Duodenal mucosa (tissue), 2 donors: Measurements from ENCODE around the gene CNOT8.

Experiments
- H3K27ac ChIP-seq: one replicate; pipeline ENCODE4 v1.7.0; 2013; ENCODE audit warnings: low read depth, low read length
- H3K27me3 ChIP-seq, 2 donors: one replicate each; pipeline ENCODE4 v1.7.0; 2013; ENCODE audit warnings: low read length in 2 of 2, control low read depth in 1 of 2; ENCODE audit not compliant: insufficient read depth in 2 of 2, control insufficient read depth in 1 of 2
- H3K36me3 ChIP-seq, 2 donors: one replicate each; pipeline ENCODE4 v1.7.0; 2013; ENCODE audit warnings: low read length in 2 of 2, control low read depth in 1 of 2; ENCODE audit not compliant: insufficient read depth in 2 of 2, control insufficient read depth in 1 of 2
- H3K4me1 ChIP-seq, 2 donors: one replicate each; pipeline ENCODE4 v1.7.0; 2013; ENCODE audit warnings: low read length in 2 of 2, control low read depth in 1 of 2; ENCODE audit not compliant: insufficient read depth in 2 of 2, control insufficient read depth in 1 of 2
- H3K4me3 ChIP-seq, 2 donors: one replicate each; pipeline ENCODE4 v1.7.0; 2013; ENCODE audit warnings: low read length in 2 of 2, low read depth in 1 of 2
- H3K9ac ChIP-seq, 2 donors: one replicate each; pipeline ENCODE4 v1.7.0; 2013; ENCODE audit warnings: low read length in 2 of 2, low read depth in 1 of 2
- H3K9me3 ChIP-seq, 2 donors: one replicate each; pipeline ENCODE4 v1.7.0; 2013; ENCODE audit warnings: low read length in 2 of 2, control low read depth in 1 of 2; ENCODE audit not compliant: control insufficient read depth in 1 of 2

The CNOT8 gene

DNA sequence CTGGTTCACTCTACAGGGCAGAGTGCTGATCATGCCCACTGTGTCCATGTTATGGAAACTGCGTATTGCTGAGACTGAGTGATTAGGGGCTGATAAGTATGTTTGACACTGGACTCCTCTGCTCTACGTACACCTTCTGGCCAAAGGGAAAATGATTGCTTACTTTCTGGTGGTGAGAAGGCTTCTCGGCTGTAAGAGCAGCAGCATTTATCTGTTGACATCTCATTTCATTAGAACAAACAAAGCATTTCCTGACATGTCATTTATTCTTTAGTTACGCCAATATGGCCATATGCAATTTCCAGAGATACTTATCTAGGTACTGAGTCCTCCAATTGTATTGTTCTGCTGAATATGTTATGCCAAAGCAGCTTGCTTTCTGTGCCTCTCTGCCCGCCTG is 13.6 kb upstream of the CNOT8 start:
- H3K27ac ChIP-seq: no peak overlapping the region
- no peaks in the 10 kb centered on the region for H3K9me3 ChIP-seq
- no peaks in the 10 kb centered on the region for H3K36me3 ChIP-seq
- H3K4me3 ChIP-seq: no peak overlapping the region
- no peaks in the 10 kb centered on the region for H3K27me3 ChIP-seq
- H3K9ac ChIP-seq: no peak overlapping the region
- H3K4me1 ChIP-seq: peaks cover 0 to 7% of the 10 kb centered on the region in 2 donors

DNA sequence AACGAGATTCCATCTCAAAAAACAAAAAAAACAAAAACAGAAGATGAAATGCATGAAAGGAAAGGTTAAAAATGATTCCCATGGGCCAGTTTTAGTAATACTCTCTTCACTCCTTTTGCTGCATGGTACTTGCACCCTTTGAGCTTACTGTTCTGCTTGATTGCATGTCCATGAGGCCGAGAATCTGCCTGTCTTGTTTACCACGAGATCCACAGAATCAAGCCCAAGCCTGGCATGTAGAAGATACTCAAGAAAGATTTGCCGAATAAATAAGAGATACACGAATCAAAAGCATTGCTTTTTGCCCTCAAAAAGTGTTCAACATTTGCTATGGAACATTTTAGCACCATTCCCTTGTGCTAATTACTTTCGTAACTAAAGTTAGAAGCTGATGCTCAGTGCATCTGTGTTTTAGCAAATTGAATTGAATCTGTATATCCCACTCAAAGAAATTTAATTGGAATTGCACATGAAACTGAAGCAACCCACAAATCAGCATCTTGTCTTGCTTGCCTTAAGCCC is 9.1 kb upstream of the CNOT8 start:
- Histone ChIP-seq H3K4me1 (peaks cover 0 to 10% of the 10 kb centered on the region in 2 donors), H3K9me3 (no peaks in the 10 kb centered on the region), H3K27me3 (no peaks in the 10 kb centered on the region), H3K9ac (peak overlapping the region in 1 of 2 donors; percentile 45), H3K27ac (no peak overlapping the region), H3K4me3 (peak overlapping the region in 1 of 2 donors; percentile 57), H3K36me3 (no peaks in the 10 kb centered on the region)

DNA sequence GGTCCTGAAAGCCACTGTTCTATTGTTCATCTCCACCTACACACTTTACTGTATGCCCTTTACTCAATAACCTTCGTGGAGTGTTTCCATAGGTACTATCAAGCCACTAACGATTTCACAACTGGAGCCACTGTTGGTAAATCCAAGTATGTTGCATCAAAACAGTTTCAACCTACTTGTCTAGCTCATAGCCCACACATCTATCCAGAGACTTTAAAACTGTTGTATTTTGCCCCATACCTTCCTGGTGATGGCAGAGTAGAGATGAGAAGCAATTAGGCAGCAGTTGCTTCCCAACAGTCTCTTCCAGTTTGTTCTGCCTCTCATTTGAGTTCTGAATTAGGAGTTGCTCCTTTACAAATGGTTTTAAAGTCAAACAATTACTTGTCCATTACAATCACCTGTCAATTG is 8.6 kb upstream of the CNOT8 start:
- Histone ChIP-seq H3K36me3 (no peaks in the 10 kb centered on the region), H3K27me3 (no peaks in the 10 kb centered on the region), H3K4me1 (peaks cover 0 to 10% of the 10 kb centered on the region in 2 donors), H3K9me3 (no peaks in the 10 kb centered on the region), H3K9ac (peak overlapping the region; percentile 43 to 45), H3K27ac (no peak overlapping the region), H3K4me3 (peak overlapping the region; percentile 50 to 57)

DNA sequence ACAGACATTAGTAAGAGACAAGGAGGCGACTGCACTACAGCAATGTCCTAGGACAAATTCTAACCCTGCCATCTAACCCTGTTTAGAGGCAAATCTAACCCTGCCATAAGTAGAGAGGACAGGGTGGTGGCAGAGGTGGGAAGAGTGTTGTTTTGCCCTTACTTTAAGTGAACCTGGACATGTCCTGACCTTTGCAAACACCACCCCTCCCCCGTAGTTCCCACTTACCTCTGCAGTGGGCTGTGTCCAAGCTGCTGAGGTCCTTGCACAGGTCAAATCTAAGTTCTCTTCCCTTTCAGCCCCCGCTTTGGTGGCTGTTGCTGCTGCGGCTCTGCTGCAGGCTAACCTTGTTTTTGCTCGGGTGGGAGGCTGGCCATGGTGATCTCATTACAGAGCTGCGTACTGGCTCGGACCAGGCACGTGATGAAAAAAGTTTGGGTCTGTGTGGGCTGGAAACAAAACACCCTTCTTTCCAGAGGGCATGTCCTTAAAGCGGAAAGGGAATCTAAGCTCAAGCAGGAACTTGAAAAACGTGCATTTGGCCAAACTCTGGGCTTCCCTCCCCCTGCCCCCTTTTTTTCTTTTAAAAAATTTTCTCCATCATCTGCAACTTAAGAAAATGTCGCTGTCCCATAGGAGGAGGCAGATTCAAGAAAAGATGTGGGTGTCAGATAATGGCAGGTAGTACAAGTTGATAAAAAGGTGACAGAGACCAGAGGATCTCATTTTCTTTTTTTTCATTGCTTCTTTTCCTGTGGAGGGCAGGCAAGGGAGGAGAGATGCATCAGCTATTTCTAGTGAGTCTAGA is 8.0 kb upstream of the CNOT8 start, which contains the start of gene FAXDC2:
FAXDC2 (minus strand) TSS at position 349 of the 808 bp plus-strand sequence. CDS start 12,425 bp downstream, outside the sequence.
- no peaks in the 10 kb centered on the region for H3K36me3 ChIP-seq
- no peaks in the 10 kb centered on the region for H3K27me3 ChIP-seq
- H3K4me3 ChIP-seq: peak within 1 kb of the TSS; percentile 50 to 57
- peak within 1 kb of the TSS; percentile 43 to 45 for H3K9ac ChIP-seq
- H3K4me1 ChIP-seq: peaks cover 0 to 10% of the 10 kb centered on the region in 2 donors
- no peaks in the 10 kb centered on the region for H3K9me3 ChIP-seq
- no peak within 1 kb of the TSS for H3K27ac ChIP-seq

DNA sequence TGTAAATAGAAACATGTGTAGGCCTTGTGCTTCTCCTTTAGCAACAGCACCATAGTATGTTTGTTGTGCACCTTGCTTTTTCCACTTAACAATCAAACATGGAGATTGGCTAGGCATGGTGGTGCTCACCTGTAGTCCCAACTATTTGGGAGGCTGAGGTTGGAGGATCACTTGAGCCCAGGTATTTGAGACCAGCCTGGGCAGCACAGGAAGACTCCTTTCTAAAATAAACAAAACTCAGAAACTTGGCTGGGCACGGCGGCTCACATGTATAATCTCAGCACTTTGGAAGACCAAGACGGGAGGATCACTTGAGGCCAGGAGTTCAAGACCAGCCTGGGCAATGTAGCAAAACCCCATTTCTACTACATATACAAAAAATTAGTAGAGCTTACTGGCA is 7.1 kb upstream of the CNOT8 start:
- no peak overlapping the region for H3K4me3 ChIP-seq
- peaks cover 0 to 10% of the 10 kb centered on the region in 2 donors for H3K4me1 ChIP-seq
- no peak overlapping the region for H3K27ac ChIP-seq
- no peaks in the 10 kb centered on the region for H3K27me3 ChIP-seq
- H3K9me3 ChIP-seq: no peaks in the 10 kb centered on the region
- H3K36me3 ChIP-seq: no peaks in the 10 kb centered on the region
- no peak overlapping the region for H3K9ac ChIP-seq

DNA sequence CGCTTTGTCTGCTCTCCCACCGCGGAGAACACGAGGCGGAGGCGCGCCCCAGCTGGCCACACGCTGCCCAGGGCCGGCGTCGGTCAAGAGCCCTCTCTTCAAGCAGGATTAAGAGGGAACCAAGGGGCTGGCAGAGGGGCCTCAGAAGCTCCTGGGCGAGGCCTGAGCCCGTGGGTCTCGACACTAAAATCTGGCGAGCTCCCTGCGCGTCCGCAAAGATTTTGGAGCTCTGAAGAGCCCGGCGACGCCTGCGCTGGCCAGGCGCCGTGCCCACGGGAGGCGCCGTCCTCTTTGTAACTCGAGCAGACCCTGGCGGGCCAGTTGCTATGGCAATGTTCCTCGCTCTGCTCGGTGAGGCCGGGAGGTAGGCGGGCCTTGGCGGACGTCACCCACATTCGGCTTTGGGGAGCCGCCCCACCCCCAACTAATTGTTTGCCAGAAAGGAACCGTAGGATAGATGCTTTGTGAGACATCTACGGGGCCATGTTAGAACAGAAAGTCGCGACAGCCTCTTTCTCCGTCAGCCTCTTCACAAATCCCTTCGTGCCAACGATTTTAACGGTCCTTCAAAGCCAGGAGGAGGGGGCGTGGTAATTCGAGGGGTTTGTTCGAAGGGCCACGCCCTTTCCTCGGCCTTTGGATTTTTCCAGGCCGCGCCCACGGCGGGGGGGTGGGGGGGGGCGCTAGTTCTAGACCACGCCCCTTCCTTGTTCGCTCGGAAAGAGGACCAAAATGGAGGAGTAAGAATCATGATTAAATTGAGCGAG is 714 bp upstream of the CNOT8 start:
- Histone ChIP-seq H3K9me3 (no peaks in the 10 kb centered on the region), H3K27ac (peak overlapping the region; percentile 99), H3K36me3 (no peaks in the 10 kb centered on the region), H3K4me1 (peaks cover 31 to 38% of the 10 kb centered on the region in 2 donors), H3K27me3 (no peaks in the 10 kb centered on the region), H3K9ac (peak overlapping the region; percentile 72 to 94), H3K4me3 (peak overlapping the region; percentile 68 to 95)

DNA sequence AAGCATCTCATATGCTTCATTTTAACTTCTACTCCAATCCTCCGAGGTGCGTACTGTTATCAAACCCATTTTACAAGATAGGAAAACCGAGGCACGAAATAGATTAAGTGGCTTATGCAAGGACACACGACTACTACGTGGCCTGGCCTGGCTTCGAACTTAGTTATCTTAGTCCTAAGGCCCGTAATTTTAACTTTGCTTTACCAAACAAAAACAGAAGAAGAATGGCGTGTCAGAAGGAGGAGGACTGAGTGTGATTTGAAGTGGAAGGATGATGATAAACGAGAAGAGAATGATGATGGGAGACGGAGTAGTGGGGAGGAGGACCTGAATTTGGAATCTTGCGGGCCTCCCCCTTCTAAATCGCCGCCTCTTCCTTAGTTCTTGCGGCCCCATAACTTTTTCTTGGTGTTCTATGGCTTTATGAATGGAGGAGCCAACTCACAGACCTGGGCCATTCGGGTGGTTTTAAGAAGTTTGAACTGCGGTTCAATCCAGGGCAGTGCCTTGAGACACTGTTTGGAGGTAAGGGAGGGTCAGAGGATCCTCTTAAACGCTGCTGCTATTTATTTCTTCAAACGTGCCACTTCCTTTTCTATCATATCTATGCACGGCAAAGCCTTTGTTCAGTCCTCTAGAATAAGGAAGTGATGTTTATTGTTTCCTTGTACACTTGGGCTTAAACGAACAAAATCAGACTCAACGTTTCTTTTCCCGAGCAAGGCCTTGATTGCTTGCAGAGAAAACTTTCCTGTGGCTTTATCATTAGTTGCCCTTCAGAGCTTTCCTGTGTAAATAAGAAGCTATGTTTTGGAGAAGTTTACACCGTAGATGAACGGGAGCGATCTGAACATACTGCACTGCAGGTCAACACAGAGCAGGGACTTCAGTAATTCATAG is 795 bp downstream of the CNOT8 start:
- peak overlapping the region; percentile 99 for H3K27ac ChIP-seq
- H3K27me3 ChIP-seq: no peaks in the 10 kb centered on the region
- peaks cover 6 to 9% of the 10 kb centered on the region in 2 donors for H3K36me3 ChIP-seq
- no peaks in the 10 kb centered on the region for H3K9me3 ChIP-seq
- H3K4me1 ChIP-seq: peaks cover 37 to 39% of the 10 kb centered on the region in 2 donors
- H3K9ac ChIP-seq: peak overlapping the region; percentile 72 to 94
- peak overlapping the region; percentile 68 to 95 for H3K4me3 ChIP-seq

DNA sequence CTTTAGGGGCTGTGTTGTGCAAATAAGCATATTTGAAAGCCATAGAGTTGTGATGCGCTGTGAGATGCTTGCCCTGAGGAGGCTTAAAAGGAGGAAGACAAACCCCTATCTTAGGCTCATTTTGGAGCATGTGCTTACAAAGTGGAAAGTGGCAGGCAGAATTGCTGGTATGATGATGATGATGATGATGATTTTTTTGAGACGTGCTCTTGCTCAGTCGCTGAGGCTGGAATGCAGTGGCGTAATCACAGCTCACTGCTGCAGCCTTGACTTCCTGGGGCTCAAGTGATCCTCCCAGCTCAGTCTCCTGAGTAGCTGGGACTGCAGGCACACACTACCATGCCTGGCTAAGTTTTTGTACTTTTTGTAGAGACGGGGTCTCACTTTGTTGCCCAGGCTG is 1.7 kb downstream of the CNOT8 start:
- Histone ChIP-seq H3K4me3 (peak overlapping the region; percentile 68 to 95), H3K4me1 (peaks cover 37 to 39% of the 10 kb centered on the region in 2 donors), H3K9me3 (no peaks in the 10 kb centered on the region), H3K9ac (peak overlapping the region; percentile 72 to 94), H3K27me3 (no peaks in the 10 kb centered on the region), H3K36me3 (peaks cover 6 to 17% of the 10 kb centered on the region in 2 donors), H3K27ac (no peak overlapping the region)

DNA sequence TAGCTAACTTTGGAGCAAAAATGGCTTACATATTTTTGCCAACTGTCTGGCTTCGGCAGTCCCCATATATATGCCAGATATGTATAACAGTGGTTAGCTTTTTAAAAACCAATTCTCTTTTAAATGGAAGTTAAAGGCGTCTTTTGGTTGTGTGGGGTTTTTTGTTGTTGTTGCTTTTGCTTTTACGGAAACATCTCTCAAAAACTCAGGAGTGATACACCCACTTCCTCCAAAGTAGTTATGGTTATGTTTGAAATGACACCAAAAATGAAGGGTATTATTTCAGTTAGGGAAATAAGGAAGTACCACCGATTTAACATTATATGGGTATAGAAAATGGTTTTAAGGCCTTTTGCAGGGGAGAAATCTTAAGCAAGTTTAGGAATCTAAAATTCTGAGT is 2.3 kb downstream of the CNOT8 start:
- Histone ChIP-seq H3K9me3 (no peaks in the 10 kb centered on the region), H3K27ac (no peak overlapping the region), H3K27me3 (no peaks in the 10 kb centered on the region), H3K4me1 (peaks cover 37 to 39% of the 10 kb centered on the region in 2 donors), H3K9ac (no peak overlapping the region), H3K4me3 (peak overlapping the region; percentile 68 to 95), H3K36me3 (peaks cover 9 to 23% of the 10 kb centered on the region in 2 donors)
